ENCODE results near the gene ADARB2. TPM values are rescaled to one million over a fixed set of nuclear protein-coding genes. Genes with fewer than 3 reads are reported as not detected.

The ADARB2 gene
- total and polyA plus RNA-seq, 5 donors from 2014 or later, result 0.27 to 2.9 (median 0.69) TPM; not detected in 1

- Mint-ChIP-seq H3K4me3 (no peak overlapping the region), H3K27ac (no peak overlapping the region), H3K9me3 (peaks cover 0 to 2% (median 0%) of the 10 kb centered on the region in 7 donors), H3K36me3 (no peaks in the 10 kb centered on the region), H3K27me3 (peaks cover 6% of the 10 kb centered on the region), H3K4me1 (no peaks in the 10 kb centered on the region)
- DNase-seq (no peak), ATAC-seq (ENCODE audit: low read depth in 2 of 2) (no peak)
- Histone ChIP-seq H3K4me1 (ENCODE audit: control insufficient read depth, insufficient read depth, low read length, poor library complexity, severe bottlenecking) (no peaks in the 10 kb centered on the region), H3K9me3 (ENCODE audit: control insufficient read depth in 2 of 2, low read length in 2 of 2) (no peaks in the 10 kb centered on the region), H3K4me3 (ENCODE audit: low read depth, low read length) (no peak overlapping the region), H3K27me3 (ENCODE audit: control insufficient read depth, insufficient read depth, low read length) (no peaks in the 10 kb centered on the region), H3K36me3 (ENCODE audit: control insufficient read depth, insufficient read depth, low read length) (no peaks in the 10 kb centered on the region), H3K27ac (ENCODE audit: insufficient read depth, low read length, poor library complexity, severe bottlenecking) (no peak overlapping the region)
These were observed 326.6 kb downstream of the ADARB2 start for GRCh38 chr10:1410469-1411395.

GRCh38 chr10:1410032-1410431 is 327.3 kb downstream of the ADARB2 start:
- Histone ChIP-seq H3K36me3 (ENCODE audit: control insufficient read depth, insufficient read depth, low read length) (no peaks in the 10 kb centered on the region), H3K9me3 (ENCODE audit: control insufficient read depth in 2 of 2, low read length in 2 of 2) (no peaks in the 10 kb centered on the region), H3K4me3 (ENCODE audit: low read depth, low read length) (no peak overlapping the region), H3K27ac (ENCODE audit: insufficient read depth, low read length, poor library complexity, severe bottlenecking) (no peak overlapping the region), H3K4me1 (ENCODE audit: control insufficient read depth, insufficient read depth, low read length, poor library complexity, severe bottlenecking) (no peaks in the 10 kb centered on the region), H3K27me3 (ENCODE audit: control insufficient read depth, insufficient read depth, low read length) (no peaks in the 10 kb centered on the region)
- ATAC-seq (ENCODE audit: low read depth in 2 of 2) (no peak), DNase-seq (no peak)
- Mint-ChIP-seq H3K9me3 (peaks cover 0 to 2% (median 0%) of the 10 kb centered on the region in 7 donors), H3K27me3 (peaks cover 9% of the 10 kb centered on the region), H3K36me3 (no peaks in the 10 kb centered on the region), H3K4me1 (no peaks in the 10 kb centered on the region), H3K4me3 (no peak overlapping the region), H3K27ac (no peak overlapping the region)

GRCh38 chr10:1409392-1409791 is 327.9 kb downstream of the ADARB2 start:
- Mint-ChIP-seq H3K36me3 (no peaks in the 10 kb centered on the region), H3K4me1 (no peaks in the 10 kb centered on the region), H3K9me3 (peaks cover 0 to 2% (median 0%) of the 10 kb centered on the region in 7 donors), H3K4me3 (no peak overlapping the region), H3K27ac (no peak overlapping the region), H3K27me3 (peaks cover 9% of the 10 kb centered on the region)
- DNase-seq, result no peak
- Histone ChIP-seq H3K4me3 (ENCODE audit: low read depth, low read length) (no peak overlapping the region), H3K9me3 (ENCODE audit: control insufficient read depth in 2 of 2, low read length in 2 of 2) (no peaks in the 10 kb centered on the region), H3K27me3 (ENCODE audit: control insufficient read depth, insufficient read depth, low read length) (no peaks in the 10 kb centered on the region), H3K36me3 (ENCODE audit: control insufficient read depth, insufficient read depth, low read length) (no peaks in the 10 kb centered on the region), H3K27ac (ENCODE audit: insufficient read depth, low read length, poor library complexity, severe bottlenecking) (no peak overlapping the region), H3K4me1 (ENCODE audit: control insufficient read depth, insufficient read depth, low read length, poor library complexity, severe bottlenecking) (no peaks in the 10 kb centered on the region)
- ATAC-seq (ENCODE audit: low read depth in 2 of 2), result no peak

- ATAC-seq (ENCODE audit: low read depth in 2 of 2) (no peak), DNase-seq (no peak)
- no peak overlapping the region for H3K27ac Mint-ChIP-seq
- H3K4me1 Mint-ChIP-seq, result no peaks in the 10 kb centered on the region
- Histone ChIP-seq H3K4me1 (ENCODE audit: control insufficient read depth, insufficient read depth, low read length, poor library complexity, severe bottlenecking) (no peaks in the 10 kb centered on the region), H3K4me3 (ENCODE audit: low read depth, low read length) (no peak overlapping the region), H3K27ac (ENCODE audit: insufficient read depth, low read length, poor library complexity, severe bottlenecking) (no peak overlapping the region), H3K27me3 (ENCODE audit: control insufficient read depth, insufficient read depth, low read length) (no peaks in the 10 kb centered on the region), H3K36me3 (ENCODE audit: control insufficient read depth, insufficient read depth, low read length) (no peaks in the 10 kb centered on the region), H3K9me3 (ENCODE audit: control insufficient read depth in 2 of 2, low read length in 2 of 2) (no peaks in the 10 kb centered on the region)
- no peak overlapping the region for H3K4me3 Mint-ChIP-seq
- H3K36me3 Mint-ChIP-seq, result no peaks in the 10 kb centered on the region
- peaks cover 9% of the 10 kb centered on the region for H3K27me3 Mint-ChIP-seq
- peaks cover 0 to 1% (median 0%) of the 10 kb centered on the region in 7 donors for H3K9me3 Mint-ChIP-seq
These were observed 328.5 kb downstream of the ADARB2 start for GRCh38 chr10:1408651-1409367.

GRCh38 chr10:1406967-1407945 is 330.1 kb downstream of the ADARB2 start:
- no peaks in the 10 kb centered on the region for H3K36me3 Mint-ChIP-seq

GRCh38 chr10:1406132-1406966 is 331.0 kb downstream of the ADARB2 start:
- Mint-ChIP-seq H3K4me3 (peak overlapping the region in 1 of 4 donors; percentile 54), H3K9me3 (peaks cover 0 to 1% (median 0%) of the 10 kb centered on the region in 7 donors), H3K36me3 (no peaks in the 10 kb centered on the region), H3K4me1 (no peaks in the 10 kb centered on the region), H3K27ac (no peak overlapping the region), H3K27me3 (peaks cover 5% of the 10 kb centered on the region)
- ATAC-seq (ENCODE audit: low read depth in 2 of 2), result no peak
- Histone ChIP-seq H3K27me3 (ENCODE audit: control insufficient read depth, insufficient read depth, low read length) (no peaks in the 10 kb centered on the region), H3K9me3 (ENCODE audit: control insufficient read depth in 2 of 2, low read length in 2 of 2) (no peaks in the 10 kb centered on the region), H3K4me3 (ENCODE audit: low read depth, low read length) (no peak overlapping the region), H3K36me3 (ENCODE audit: control insufficient read depth, insufficient read depth, low read length) (no peaks in the 10 kb centered on the region), H3K4me1 (ENCODE audit: control insufficient read depth, insufficient read depth, low read length, poor library complexity, severe bottlenecking) (no peaks in the 10 kb centered on the region), H3K27ac (ENCODE audit: insufficient read depth, low read length, poor library complexity, severe bottlenecking) (no peak overlapping the region)
- no peak for DNase-seq

More at GRCh38 chr10:1406967-1407945, 330.1 kb downstream of the ADARB2 start:
- peaks cover 0 to 1% (median 0%) of the 10 kb centered on the region in 7 donors for H3K9me3 Mint-ChIP-seq
- H3K27me3 Mint-ChIP-seq, result peaks cover 9% of the 10 kb centered on the region
- Histone ChIP-seq H3K27ac (ENCODE audit: insufficient read depth, low read length, poor library complexity, severe bottlenecking) (no peak overlapping the region), H3K36me3 (ENCODE audit: control insufficient read depth, insufficient read depth, low read length) (no peaks in the 10 kb centered on the region), H3K4me3 (ENCODE audit: low read depth, low read length) (no peak overlapping the region), H3K9me3 (ENCODE audit: control insufficient read depth in 2 of 2, low read length in 2 of 2) (no peaks in the 10 kb centered on the region), H3K27me3 (ENCODE audit: control insufficient read depth, insufficient read depth, low read length) (no peaks in the 10 kb centered on the region), H3K4me1 (ENCODE audit: control insufficient read depth, insufficient read depth, low read length, poor library complexity, severe bottlenecking) (no peaks in the 10 kb centered on the region)
- ATAC-seq (ENCODE audit: low read depth in 2 of 2) (no peak), DNase-seq (no peak)
- no peaks in the 10 kb centered on the region for H3K4me1 Mint-ChIP-seq
- H3K27ac Mint-ChIP-seq, result no peak overlapping the region
- H3K4me3 Mint-ChIP-seq, result no peak overlapping the region
